DND-41 (cell line): ENCODE data around the gene GTF2F2.

ENCODE experiments used
- EZH2 ChIP-seq: IDR thresholded peaks from 3 replicates; pipeline ENCODE4 v1.6.1; 2012; ENCODE audit warnings: borderline replicate concordance, low read depth, mild to moderate bottlenecking, moderate library complexity, low read length, inconsistent platforms; ENCODE audit not compliant: severe bottlenecking
- TF ChIP-seq, protein P1 (sequence below): IDR thresholded peaks from 2 replicates; pipeline ENCODE4 v1.5.1; 2012; ENCODE audit warnings: borderline replicate concordance, low read length, moderate library complexity, mild to moderate bottlenecking; ENCODE audit not compliant: poor library complexity, severe bottlenecking; ENCODE audit errors: extremely low read depth

- TF ChIP-seq, protein P1, sequence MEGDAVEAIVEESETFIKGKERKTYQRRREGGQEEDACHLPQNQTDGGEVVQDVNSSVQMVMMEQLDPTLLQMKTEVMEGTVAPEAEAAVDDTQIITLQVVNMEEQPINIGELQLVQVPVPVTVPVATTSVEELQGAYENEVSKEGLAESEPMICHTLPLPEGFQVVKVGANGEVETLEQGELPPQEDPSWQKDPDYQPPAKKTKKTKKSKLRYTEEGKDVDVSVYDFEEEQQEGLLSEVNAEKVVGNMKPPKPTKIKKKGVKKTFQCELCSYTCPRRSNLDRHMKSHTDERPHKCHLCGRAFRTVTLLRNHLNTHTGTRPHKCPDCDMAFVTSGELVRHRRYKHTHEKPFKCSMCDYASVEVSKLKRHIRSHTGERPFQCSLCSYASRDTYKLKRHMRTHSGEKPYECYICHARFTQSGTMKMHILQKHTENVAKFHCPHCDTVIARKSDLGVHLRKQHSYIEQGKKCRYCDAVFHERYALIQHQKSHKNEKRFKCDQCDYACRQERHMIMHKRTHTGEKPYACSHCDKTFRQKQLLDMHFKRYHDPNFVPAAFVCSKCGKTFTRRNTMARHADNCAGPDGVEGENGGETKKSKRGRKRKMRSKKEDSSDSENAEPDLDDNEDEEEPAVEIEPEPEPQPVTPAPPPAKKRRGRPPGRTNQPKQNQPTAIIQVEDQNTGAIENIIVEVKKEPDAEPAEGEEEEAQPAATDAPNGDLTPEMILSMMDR: no peak
- no peak for TF ChIP-seq EZH2
Observed at GRCh38 chr13:45156565-45157361, 36.5 kb downstream of the GTF2F2 start.
